NCI-H128 (cell line): ENCODE results near the gene ZBTB7B.

Experiments used
- DNase-seq: peaks from one replicate; lab custom pipeline; 2025; ENCODE audit not compliant: unreplicated experiment; lab: John Stamatoyannopoulos, UW

Gene ZBTB7B

DNA sequence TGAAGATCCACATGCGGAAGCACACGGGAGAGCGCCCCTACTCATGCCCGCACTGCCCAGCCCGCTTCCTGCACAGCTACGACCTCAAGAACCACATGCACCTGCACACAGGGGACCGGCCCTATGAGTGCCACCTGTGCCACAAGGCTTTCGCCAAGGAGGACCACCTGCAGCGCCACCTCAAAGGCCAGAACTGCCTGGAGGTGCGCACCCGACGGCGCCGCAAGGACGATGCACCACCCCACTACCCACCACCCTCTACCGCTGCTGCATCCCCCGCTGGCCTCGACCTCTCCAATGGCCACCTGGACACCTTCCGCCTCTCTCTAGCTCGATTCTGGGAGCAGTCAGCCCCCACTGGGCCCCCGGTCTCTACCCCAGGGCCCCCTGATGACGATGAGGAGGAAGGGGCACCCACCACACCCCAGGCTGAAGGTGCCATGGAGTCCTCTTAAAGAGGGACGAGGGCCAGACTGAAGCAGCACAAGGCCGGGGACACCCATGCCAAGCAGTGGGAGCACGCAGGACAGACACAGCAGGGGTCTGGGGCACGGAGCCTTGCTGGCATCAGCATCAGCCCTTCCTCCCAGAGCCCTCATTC is 13.7 kb downstream of the ZBTB7B start:
- no peak for DNase-seq

DNA sequence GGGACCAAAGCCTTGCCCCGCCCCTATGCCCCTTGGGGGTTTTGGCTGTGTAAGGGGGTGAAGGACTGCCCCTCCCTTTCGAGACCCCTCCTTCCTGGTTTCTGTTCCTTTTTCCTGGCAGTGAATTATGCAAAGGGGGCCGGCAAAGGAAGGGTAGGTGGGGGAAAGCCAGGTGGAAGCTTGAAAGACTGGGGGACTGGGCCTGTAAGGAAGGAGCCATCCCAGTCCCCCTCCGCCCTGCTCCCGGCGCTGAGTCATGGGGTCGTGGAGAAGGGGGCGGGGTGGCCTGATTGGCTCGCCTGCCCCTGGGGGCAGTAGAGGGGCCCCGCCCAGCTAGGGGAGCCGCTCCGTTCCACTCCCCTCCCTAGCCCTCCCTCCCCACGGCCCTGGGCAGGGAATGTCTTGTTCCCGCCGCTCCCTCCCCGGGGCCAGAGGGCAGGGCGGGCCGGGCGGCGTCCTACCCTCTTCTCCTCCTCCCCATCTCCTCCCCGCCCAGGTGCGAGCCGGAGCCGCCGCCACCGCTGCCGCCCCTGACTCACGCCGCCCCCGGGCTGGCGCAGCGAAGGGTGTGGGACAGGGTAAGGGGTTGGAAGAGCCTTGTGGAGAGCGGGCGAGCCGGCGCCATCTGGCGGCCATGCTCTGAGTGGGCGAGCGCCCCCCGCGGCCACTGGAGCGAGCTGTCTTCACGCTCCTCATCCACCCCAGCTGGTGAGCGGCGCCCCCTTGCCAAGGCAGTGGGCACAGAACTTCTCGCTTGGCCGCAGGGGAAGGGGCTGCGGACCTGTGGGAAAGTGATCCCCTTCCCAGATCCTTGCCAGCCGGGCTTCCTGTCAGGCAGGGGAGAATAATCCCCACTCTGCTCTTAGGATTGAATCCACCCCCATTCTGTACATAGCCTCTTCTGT is 14.7 kb downstream of the ZBTB7B start:
- peak; percentile 71 for DNase-seq

DNA sequence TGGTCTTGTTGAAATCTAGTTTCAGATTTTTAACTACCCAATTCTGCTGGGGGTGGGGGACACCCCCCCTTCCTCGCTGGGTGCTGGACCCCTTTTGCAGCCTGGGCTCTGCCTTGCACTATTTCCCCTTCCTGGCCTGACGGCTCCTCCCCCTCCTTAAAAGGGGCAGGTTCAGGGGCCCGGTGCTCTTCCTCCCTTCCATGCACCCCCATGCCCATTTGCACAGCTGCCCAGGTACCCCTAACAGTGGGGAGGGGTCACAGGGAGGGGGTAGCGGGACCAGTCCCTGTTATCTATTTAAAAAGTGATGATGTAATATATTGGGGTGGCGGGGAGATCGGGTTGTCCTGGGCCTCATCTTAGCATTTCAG is 15.3 kb downstream of the ZBTB7B start:
- DNase-seq = no peak

DNA sequence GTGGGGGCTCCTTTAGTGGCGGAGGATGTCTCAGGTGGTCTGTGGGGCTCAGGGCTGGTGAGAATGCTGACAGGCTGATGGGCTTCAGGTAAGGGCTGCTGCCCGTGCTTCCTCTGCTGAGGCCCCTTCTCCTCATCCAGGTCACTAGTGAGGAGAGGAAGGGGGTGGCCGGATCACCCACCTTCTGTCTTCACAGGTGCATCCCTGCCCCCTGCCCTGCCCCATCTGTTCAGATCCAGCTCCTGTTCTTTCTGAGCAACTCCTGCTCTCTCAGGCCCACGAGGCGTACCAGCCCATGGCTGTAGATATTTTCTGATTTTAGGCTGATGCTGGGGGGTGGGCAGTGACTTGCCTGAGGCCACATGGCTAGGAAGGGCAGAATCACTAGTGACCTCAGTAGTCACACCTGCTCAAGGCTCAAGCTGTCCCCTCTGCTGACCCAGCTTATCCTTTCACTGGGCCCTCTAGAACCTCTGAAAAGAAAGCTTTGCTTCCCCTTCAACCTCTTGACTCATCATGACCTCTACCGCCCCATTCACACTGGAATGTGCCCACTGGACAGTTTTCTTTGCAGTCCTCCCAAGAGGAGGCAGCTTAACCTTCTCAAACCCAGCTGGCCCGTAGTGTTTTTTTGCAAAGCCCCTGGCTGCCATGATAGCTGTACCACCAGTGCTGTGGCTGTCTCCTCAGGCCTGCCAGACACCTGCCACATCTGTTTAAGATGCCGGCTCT is 16.2 kb downstream of the ZBTB7B start:
- DNase-seq = no peak

DNA sequence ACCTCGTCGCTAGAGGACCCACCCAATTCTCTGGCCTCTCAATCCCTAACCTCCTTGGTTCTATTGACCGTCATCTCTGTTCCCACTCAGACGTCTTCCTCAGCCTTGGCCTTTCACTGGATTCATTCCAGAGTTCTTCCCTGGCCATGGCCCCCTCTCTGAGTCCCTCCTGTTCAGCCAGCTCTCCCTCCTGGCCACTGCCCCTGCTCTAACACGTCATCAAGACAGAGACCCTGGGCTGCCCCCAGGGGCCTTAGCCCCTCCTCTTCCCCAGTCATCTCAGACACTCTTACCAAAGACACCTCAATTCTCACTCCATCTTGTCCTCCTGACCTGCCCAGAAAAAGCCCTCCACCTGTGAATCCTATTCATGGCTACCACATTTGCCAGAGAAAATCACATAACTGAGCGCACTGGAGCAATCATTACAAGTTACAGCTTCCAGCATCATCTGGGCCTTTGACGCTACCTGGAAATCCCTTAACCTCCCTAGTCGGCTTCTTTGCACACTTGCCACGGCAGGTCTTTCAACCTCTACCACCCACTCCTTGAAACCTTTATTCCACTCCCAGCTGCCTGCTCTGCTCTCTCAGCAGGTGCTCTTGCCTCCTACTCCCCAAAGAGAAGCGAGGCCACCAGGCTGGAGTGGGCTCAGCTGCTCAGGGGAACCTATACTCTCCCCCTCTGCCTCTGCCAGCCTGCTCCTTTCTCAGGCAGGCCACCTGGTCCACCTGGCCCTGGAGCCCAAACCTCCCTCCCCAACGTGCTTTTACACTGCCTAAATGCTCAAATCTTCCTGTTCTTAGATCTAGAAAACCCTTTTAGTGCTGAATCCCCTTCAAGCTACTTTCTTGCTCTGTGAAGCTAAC is 17.0 kb downstream of the ZBTB7B start:
- no peak for DNase-seq

DNA sequence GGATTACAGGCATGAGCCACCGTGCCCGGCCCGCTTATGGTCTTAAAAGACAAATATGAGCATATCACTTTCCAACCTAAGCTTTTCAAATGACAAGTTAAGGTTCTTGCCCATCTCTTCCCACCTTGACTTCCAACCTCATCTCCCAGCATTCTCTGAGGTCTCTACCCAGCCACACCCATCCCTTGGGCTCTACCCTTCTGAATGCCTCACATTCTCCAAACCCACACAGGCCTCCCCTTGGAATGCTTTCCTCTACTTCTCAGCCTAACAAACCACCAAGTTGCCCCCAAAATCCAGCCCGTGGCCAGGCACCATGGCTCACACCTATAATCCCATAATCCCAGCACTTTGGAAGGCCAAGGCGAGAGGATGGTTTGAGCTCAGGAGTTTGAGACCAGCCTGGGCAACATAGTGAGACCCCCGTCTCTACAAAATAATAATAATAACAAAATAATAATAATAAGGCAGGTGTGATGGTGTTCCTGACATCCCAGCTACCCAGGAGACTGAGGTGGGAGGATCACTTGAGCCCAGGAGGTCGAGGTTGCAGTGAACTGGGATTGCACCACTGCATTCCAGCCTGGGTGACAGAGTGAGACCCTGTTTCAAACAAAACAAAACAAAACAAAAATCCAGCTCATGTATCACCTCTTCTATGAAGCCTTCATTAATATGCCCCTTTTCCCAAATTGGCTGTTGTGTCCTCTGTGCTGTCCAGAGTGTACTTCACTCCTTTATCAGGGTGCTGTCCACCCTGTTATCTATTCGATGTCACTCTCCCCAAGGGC is 19.7 kb downstream of the ZBTB7B start:
- DNase-seq = no peak

DNA sequence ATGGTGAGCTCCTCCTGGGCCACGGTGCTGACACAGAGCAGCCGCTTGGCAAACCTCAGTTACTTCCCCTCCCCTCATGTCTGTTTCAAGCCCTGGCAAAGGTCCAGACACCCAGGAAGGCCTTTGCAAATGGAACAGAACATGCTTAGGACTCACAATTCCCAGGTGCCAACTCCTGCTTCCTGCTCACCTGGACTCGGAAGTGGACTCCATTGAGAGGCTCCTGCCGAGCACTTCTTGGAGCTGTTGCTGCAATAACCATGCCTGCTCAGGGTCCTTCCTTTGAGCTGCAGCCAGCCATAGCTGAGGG is 20.3 kb downstream of the ZBTB7B start:
- no peak for DNase-seq

DNA sequence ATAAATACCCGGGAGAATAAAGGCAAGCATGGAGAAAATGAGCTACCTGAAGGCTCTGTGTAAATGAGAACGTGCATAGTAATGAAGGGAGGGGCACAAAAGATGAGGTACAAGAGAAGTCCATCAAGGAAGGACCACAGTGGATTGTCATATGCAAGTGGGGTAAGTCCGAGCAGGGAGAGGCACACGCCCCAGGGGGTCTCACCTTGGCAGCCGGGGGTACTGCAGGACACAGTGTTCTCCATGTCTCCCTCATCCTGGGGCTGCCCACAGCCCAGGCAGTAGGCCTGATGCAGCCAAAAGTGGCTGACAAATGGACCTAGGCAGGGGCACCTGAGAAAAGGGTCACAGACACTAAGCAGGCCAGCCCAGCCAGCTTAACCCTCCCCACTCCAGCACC is 21.0 kb downstream of the ZBTB7B start:
- DNase-seq = no peak

DNA sequence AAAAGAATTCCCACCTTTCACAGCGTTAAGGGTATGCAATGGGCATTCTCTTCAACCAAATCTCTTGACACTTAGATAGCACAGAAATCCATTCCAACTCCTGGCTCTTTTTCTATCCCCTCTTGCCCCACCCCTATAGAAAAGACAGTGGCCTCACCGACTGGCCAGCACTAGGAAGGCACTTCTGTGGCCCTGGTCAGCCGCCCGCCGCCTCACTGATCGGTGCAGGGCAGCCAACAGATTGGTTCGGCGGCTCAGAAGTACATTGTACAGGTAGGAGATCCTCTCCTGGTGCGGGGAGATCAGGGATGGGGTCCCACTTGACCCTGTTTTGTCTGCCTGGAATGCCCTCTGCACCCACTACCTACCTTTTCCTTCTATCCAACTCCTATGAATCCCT is 21.7 kb downstream of the ZBTB7B start:
- DNase-seq = no peak

DNA sequence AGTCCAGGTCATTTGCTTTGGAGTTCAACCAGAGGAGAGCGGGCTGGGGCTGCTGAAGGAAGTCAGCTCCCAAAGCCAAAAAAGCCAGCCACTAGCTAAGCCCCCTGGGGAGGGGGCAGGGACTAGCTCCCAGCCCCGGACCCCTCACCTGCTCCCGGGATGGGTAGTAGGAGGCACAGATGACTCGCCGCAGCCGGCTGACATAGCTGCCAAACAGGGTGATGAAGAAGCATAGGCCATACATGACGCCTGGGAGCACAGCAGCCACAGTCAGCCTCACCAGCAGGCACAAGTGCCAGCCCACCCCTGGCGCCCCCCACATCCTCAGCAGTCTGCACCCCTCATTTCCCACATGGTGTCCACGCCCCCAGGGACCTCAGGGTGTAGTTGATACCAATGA is 23.6 kb downstream of the ZBTB7B start:
- DNase-seq = no peak

DNA sequence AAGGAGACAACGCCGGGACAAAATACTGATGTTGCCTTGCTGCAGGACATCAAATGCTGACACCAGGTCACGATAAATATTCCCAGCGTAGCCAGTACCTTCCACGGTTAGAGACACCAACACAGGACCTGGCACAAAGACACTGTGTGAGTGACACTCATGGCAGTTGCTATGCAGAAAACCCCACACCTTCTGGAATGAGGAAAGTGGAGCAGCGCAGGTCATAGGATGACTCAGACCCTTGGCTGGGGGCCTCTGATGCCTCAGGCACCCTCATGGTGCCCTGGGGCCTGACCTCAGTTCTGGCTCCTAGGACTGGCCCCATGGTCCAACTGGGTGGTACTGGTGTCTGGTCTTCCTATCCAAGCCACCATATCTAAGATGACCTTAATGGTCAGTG is 24.0 kb downstream of the ZBTB7B start:
- no peak for DNase-seq

DNA sequence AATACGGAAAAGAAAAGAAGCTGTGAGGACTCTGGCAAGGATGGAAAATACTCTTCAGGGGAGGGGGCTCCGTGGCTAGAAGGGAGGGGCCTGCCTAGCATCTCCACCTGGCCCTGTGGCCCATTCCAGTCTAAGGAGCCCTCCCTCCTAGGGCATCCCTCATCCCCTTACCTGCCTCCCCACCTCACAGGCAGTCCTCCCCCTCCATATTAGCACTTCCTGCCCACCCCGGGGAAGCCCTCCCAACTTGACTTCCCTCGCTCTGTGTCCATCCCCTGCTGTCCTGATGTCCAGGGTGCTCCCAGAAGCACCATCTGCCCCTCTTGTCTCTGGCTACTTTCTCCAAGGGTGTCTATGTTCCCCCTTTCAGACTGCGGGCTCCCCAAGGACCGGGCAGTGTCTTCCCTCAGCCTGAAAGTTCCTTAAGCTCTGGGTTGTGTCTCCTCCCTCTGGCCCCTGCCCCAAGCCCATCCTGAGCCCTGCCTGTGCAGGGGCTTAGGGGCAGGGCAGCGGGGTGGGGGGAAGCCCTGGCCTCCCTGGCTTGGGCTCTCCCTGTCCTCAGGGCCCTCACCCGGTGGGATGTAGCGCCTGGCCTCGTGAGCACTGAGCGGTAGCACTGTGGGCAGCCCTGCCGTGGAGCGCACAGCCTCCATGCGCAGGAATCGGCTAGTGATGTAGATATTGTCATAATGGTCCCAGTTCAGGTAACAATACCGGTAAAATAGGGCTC is 27.1 kb downstream of the ZBTB7B start:
- no peak for DNase-seq

DNA sequence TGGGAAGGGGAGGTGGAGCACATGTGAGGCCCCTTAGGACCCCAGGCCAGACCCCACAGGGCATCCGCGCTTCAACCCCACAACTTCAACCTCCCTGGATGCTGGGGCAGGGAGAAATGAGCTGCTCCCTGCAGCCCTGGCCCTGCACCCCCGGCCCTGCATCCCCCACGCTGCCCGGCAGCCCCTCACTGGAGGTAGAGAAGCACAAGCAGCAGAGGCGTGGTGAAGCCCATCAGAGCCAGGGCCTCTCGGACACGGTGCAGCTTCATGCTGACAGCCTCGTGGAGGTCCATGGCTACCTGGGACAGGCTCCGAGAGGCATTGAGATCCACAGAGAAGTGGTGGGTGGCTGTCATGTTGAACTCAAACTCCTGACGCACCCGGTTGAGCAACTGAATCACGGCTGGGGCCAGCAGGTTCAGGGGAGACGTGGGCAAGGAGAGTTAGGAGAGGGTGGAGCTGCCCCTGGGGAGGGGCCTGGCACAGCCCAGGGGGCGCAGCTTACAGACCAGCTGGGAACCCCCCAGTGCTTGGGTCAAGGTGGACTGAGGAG is 27.7 kb downstream of the ZBTB7B start:
- DNase-seq = no peak

DNA sequence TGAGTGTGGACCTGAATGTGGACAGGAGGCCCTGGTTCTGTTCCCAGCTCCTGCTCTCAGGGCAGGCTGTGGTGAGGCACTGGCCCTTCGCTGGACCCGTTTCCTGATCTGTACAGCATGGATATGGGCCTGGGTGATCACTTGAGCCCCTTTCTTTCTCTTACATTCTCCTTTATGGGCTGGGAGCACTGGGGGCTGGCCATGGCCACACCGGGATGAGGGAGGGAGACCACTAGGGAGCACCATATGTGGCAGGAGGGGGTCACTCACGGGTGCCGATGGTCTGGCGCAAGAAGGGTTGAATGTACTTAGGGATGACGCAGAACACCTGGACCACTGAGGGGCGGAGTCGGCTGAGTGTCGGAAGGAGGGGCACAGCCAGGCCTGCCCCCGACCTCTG is 28.3 kb downstream of the ZBTB7B start:
- DNase-seq = no peak

DNA sequence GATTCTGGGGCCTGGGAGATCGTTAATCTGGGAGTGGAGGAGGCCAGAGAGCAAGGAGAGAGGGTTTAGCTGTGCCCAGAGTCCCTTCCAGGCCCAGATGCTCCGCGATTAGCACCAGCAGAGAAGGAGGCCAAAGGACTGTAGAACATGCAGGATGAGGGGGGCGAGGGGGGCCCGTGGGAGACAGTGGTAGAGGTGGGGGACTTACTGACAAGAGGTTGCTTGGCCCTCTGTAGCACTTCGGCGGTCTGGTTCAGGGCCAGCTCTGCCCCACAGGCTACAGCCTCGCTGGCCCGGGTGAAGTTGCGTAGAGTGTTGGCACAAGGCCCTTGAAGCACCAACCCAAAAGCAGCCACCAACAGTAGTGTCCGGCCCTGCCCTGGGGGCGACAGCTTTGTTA is 30.3 kb downstream of the ZBTB7B start:
- no peak for DNase-seq

DNA sequence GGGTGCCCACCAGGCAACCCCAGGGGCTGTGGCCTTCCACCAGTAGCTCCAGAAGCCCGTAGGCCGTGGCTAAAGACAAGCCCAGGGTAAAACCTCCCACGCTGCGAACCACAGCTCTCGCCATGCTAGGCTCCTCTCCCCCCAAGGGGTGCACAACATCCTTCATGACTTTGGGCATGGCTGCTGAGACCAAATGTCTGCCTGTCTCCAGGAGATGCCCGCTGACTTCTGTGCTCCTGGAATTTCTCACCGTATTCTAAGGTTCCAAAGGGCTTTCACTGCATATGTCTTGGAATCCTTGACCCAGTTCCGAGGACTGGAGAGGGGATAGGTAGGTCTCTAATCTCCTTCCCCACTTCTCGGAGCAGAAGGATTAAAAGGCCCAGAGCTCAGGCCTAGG is 30.9 kb downstream of the ZBTB7B start, which contains the start of the genes DCST1 and DCST2:
DCST1 (plus strand) TSS at position 301 of the 400 bp plus-strand sequence. CDS start 213 bp downstream, outside the sequence.
DCST2 (minus strand) TSS at position 258 of the 400 bp plus-strand sequence; CDS start at position 178, 80 bp downstream.
- no peak for DNase-seq

DNA sequence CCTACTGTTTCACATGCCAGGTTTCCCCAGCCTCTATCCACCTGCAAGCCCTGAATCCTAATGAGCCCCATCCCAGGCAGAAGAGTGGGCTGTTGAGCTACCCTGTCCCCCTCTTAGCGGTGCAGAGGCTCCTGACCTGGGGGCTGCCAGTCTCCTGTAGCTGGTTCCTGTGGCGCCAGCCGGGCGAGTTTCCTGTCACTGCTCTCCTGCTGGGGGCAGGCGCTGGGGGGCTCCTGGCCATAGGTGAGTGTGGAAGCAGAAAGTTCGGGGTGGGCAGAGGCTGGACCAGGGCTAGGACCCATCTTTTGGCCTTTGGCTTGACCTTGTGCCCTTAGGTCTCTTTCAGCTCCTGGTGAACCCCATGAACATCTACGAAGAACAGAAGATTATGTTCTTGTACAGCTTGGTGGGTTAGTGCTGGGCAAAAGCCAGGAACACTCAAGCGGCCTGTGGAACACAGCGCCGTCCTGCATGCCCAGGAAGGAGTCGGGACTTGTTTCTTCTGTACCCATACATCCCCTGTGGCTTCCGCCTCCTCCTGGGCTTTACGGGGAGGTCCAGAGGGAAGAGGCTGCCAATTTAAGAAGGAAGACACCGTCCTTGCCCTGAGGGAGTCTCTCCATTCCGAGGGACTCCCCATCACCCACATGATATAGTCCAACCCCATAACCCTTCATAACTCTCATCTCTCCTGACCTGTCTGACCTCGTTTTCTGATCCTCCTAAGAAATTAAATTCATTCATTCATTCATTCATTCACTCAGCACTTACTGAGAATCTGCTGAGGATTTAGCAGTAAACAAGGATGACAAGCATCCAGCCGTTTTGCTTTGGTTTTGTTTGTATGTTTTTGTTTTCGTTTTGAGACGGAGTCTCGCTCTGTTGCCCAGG is 32.0 kb downstream of the ZBTB7B start:
- no peak for DNase-seq

DNA sequence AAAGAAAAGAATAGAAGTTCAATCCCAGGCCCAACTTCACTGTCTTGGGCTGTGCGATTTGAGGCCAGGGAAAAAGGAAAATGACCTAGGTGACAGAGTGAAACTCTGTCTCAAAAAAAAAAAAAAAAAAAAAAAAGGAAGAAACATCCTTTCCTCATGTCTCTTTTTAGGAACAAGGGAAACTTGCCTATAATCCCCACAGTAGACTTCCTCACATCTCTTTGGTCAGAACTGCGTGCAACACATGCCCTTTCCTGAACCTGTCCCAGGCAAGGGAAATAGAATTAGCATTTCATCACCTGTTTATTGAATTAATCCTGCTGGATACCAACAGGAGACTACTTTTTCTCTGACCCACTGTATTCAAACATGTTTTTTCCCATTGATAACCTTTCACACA is 33.3 kb downstream of the ZBTB7B start:
- no peak for DNase-seq
